HFF-Myc (cell line): Measurements from ENCODE around the gene AGAP1.
"Not testable (repeated sequence)": the region's sequence is repeated elsewhere in the genome, so short reads cannot be mapped to it uniquely, and the experiment has no call there.

Experiments used
- DNase-seq: peaks from one replicate; pipeline ENCODE4 v3.0.0-alpha.2; 2011; ENCODE audit warnings: low read depth; ENCODE audit errors: extremely low read depth
- H3K4me3 ChIP-seq: replicated peaks from 2 replicates; pipeline ENCODE4 v1.5.1; 2011; ENCODE audit warnings: low read depth, mild to moderate bottlenecking, control low read depth, low read length
- CTCF ChIP-seq: IDR thresholded peaks from 2 replicates; pipeline ENCODE4 v1.5.1; 2012; ENCODE audit warnings: mild to moderate bottlenecking, low read depth, low read length, control low read depth; ENCODE audit errors: missing control alignments

AGAP1 gene

GRCh38 chr2:235937936-235938335 is 444.1 kb downstream of the AGAP1 start:
- H3K4me3 ChIP-seq: no peak overlapping the region
- TF ChIP-seq CTCF: no peak
- DNase-seq: no peak

DNA sequence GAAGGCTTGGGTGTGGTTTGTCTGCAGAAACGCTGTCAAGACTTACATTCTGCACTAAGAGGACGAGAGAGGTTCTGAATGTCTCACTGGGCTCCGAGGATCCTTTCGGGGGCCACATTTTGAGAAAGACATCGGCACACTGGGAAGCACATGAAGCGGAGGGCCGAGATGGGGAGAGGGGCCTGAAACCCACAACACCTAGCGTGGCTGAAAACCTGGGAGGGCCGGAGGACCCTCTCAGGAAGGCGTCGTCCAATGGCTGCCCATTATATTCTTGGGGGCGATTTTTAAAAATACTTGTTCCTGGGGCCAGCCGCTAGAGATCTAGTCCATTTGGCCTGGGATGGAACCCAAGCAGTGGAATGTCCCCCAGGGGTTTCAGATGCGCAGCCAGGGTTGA is 444.8 kb downstream of the AGAP1 start:
- DNase-seq: no peak
- TF ChIP-seq CTCF: no peak
- H3K4me3 ChIP-seq: no peak overlapping the region

DNA sequence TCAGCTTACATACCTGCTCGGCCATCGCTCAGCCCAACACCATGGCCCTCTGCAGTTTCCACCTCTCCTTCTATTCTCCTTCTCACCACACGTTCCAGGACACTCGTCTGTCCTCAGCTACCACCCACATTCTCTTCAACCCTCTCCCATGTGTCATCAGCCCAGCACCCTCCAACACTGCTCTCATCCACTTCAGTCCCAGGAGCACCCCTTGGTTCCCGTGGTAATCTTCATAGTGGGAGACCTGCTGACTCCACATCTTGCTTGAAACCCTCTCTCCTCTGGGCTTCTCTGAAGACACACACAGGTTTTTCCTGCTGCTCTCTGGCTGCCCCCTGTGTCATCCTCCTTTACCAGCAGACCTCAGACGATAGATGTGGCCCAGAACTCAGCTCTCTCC is 445.6 kb downstream of the AGAP1 start:
- DNase-seq: no peak
- no peak overlapping the region for H3K4me3 ChIP-seq
- TF ChIP-seq CTCF: no peak

DNA sequence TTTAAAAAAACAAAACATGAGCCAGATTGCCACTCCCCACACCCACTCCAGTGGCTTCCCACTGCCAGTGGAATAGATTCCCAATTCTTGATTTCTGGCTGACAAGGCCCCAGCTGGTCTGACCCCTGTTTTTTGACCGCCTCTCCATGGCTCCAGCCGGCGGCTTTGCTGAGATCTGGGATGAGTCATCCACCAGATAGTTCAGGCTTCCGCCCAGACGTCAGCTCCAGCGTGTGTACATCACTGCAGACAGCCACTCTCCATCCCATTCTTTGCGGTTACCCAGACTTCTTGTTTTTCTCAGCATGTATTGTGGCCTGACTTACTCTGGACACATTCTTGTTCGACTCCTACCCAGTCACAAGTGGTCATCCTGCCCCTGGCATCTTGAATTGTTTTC is 446.5 kb downstream of the AGAP1 start:
- H3K4me3 ChIP-seq: no peak overlapping the region
- peak; percentile 24 for DNase-seq
- TF ChIP-seq CTCF: no peak

DNA sequence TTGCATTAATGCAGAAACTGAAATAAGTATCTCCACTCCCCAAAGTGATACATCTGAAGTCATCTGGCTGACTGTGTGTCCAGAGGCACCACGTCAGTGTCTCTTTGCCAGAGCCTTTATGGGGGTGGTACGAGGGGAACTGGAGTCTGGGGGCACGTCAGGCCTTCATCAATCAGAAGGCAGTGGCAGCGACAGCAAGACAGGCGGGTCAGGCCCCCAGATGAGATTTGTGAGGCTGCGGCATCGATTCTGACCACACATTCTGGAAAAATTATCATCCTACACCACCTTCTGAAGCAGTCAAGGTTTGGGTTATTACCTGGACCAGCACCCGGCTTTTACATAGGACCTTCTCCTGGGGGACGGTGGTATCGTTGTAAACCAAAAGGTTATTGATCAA is 450.7 kb downstream of the AGAP1 start:
- no peak overlapping the region for H3K4me3 ChIP-seq
- no peak for DNase-seq
- TF ChIP-seq CTCF: no peak

DNA sequence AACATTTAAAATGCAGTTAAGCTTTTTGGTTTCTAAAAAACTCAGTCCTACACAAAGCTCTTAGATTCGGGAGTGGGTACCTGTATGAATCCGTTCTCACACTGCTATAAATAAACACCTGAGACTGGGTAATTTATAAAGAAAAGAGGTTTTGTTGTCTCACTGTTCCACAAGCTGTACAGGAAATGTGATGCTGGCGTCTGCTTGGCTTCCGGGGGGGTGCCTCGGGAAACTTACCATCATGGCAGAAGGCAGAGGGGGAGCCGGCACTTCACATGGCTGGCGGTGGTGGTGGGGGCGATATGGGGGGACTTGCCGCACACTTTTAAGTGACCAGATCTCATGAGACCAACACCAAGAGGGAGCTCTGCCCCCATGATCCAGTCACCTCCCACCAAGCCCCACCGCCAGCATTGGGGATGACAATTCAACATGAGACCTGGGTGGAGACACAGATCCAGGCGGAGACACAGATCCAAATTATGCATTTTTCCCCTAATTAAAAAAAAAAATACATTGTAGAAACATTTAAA is 451.8 kb downstream of the AGAP1 start:
- no peak for DNase-seq
- no peak overlapping the region for H3K4me3 ChIP-seq
- TF ChIP-seq CTCF: no peak

- TF ChIP-seq CTCF: no peak
- no peak for DNase-seq
- no peak overlapping the region for H3K4me3 ChIP-seq
These were observed 452.7 kb downstream of the AGAP1 start for GRCh38 chr2:235946590-235946989.

DNA sequence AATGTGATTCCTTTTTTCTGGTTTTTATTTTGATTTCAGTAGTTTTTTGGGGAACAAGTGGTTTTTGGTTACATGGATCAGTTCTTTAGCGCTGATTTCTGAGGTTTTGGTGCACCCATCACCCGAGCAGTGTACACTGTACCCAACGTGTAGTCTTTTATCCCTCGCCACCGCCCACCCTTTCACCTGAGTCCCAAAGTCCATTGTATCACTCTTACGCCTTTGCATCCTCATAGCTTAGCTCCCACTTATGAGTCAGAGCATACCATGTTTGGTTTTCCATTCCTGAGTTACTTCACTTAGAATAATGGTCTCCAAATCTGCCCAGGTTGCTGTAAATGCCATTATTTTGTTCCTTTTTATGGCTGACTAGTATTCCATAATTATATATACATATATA is 453.2 kb downstream of the AGAP1 start:
- H3K4me3 ChIP-seq, DNase-seq: not testable (repeated sequence)
